ENCODE data around the gene TP63. TPM values are rescaled to one million over a fixed set of nuclear protein-coding genes. Genes with fewer than 3 reads are reported as not detected.

The TP63 gene
- total RNA-seq, 1 donor from 2014 or later: 0.13 TPM

- TF ChIP-seq CTCF (IDR thresholded peaks at IDR 0.05; ENCODE audit: insufficient read depth, low read length, poor library complexity, severe bottlenecking): no peak
These were observed 102.9 kb downstream of the TP63 start for GRCh38 chr3:189734061-189734460.

GRCh38 chr3:189735913-189736312, 104.7 kb downstream of the TP63 start:
- DNase-seq (ENCODE audit: low read depth): no peak
- no peak for TF ChIP-seq CTCF (IDR thresholded peaks at IDR 0.05; ENCODE audit: insufficient read depth, low read length, poor library complexity, severe bottlenecking)
- no peaks in the 10 kb centered on the region for H3K36me3 ChIP-seq (ENCODE audit: control insufficient read depth, insufficient read depth, low read length)
- H3K4me3 ChIP-seq (ENCODE audit: low read depth, low read length): no peak overlapping the region
- H3K27me3 ChIP-seq (ENCODE audit: control insufficient read depth, insufficient read depth, low read length): no peaks in the 10 kb centered on the region

More at GRCh38 chr3:189734061-189734460, 102.9 kb downstream of the TP63 start:
- no peaks in the 10 kb centered on the region for H3K27me3 ChIP-seq (ENCODE audit: control insufficient read depth, insufficient read depth, low read length)
- no peak for DNase-seq (ENCODE audit: low read depth)
- H3K4me3 ChIP-seq (ENCODE audit: low read depth, low read length): no peak overlapping the region
- H3K36me3 ChIP-seq (ENCODE audit: control insufficient read depth, insufficient read depth, low read length): no peaks in the 10 kb centered on the region

- Histone ChIP-seq H3K4me3 (ENCODE audit: low read depth, low read length) (no peak overlapping the region), H3K27me3 (ENCODE audit: control insufficient read depth, insufficient read depth, low read length) (no peaks in the 10 kb centered on the region), H3K36me3 (ENCODE audit: control insufficient read depth, insufficient read depth, low read length) (no peaks in the 10 kb centered on the region)
- no peak for TF ChIP-seq CTCF (IDR thresholded peaks at IDR 0.05; ENCODE audit: insufficient read depth, low read length, poor library complexity, severe bottlenecking)
- no peak for DNase-seq (ENCODE audit: low read depth)
These were observed 105.9 kb downstream of the TP63 start for GRCh38 chr3:189737071-189737470.

- H3K36me3 ChIP-seq (ENCODE audit: control insufficient read depth, insufficient read depth, low read length): no peaks in the 10 kb centered on the region
- no peak overlapping the region for H3K4me3 ChIP-seq (ENCODE audit: low read depth, low read length)
- H3K27me3 ChIP-seq (ENCODE audit: control insufficient read depth, insufficient read depth, low read length): no peaks in the 10 kb centered on the region
- no peak for DNase-seq (ENCODE audit: low read depth)
- TF ChIP-seq CTCF (IDR thresholded peaks at IDR 0.05; ENCODE audit: insufficient read depth, low read length, poor library complexity, severe bottlenecking): no peak
These were observed 106.4 kb downstream of the TP63 start for GRCh38 chr3:189737619-189738018.

- Histone ChIP-seq H3K36me3 (ENCODE audit: control insufficient read depth, insufficient read depth, low read length) (no peaks in the 10 kb centered on the region), H3K27me3 (ENCODE audit: control insufficient read depth, insufficient read depth, low read length) (no peaks in the 10 kb centered on the region), H3K4me3 (ENCODE audit: low read depth, low read length) (no peak overlapping the region)
- TF ChIP-seq CTCF (IDR thresholded peaks at IDR 0.05; ENCODE audit: insufficient read depth, low read length, poor library complexity, severe bottlenecking): no peak
- DNase-seq (ENCODE audit: low read depth): no peak
These were observed 108.2 kb downstream of the TP63 start for GRCh38 chr3:189739378-189739777.

- no peak for TF ChIP-seq CTCF (IDR thresholded peaks at IDR 0.05; ENCODE audit: insufficient read depth, low read length, poor library complexity, severe bottlenecking)
These were observed 109.0 kb downstream of the TP63 start for GRCh38 chr3:189740156-189740555.

More at GRCh38 chr3:189740156-189740555, 109.0 kb downstream of the TP63 start:
- Histone ChIP-seq H3K4me3 (ENCODE audit: low read depth, low read length) (no peak overlapping the region), H3K36me3 (ENCODE audit: control insufficient read depth, insufficient read depth, low read length) (no peaks in the 10 kb centered on the region), H3K27me3 (ENCODE audit: control insufficient read depth, insufficient read depth, low read length) (no peaks in the 10 kb centered on the region)
- DNase-seq (ENCODE audit: low read depth): no peak

Data from kidney epithelial cell (primary cell).